ENCODE data around the gene THY1.
"Not testable (repeated sequence)": the region's sequence is repeated elsewhere in the genome, so short reads cannot be mapped to it uniquely, and the experiment has no call there.

Gene THY1

GRCh38 chr11:119422809-119423508 lies at the start of gene THY1:
TSS of gene THY1 (minus strand) at chr11:119423172. CDS start at chr11:119420905, 2,267 bp downstream.
- no peak for DNase-seq (ENCODE audit: low read depth)

GRCh38 chr11:119472186-119472855 lies 49.3 kb upstream of the THY1 start:
- DNase-seq (ENCODE audit: low read depth): no peak

DNA sequence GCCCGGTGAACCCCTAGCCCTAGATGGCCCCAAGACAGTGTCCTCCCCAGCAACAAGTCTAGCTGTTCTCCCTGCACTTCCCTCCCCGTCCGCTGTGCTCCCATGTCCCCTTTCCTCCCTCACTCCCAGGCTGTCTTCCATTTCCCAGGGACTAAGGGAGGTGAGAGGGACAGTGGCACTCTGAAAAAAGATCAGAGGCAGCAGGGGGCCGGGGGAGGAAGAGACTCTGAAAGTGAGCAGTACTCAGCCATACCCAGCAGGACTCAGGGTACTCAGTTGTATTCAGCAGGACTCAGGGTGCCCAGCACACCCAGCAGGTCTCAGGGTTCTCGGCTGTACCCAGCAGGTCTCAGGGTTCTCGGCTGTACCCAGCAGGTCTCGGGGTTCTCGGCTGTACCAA lies 48.4 kb upstream of the THY1 start:
- no peak for DNase-seq (ENCODE audit: low read depth)

GRCh38 chr11:119470317-119471291 lies 47.6 kb upstream of the THY1 start:
- DNase-seq (ENCODE audit: low read depth): no peak

- no peak for DNase-seq (ENCODE audit: low read depth)
Measured at GRCh38 chr11:119469506-119469905, 46.5 kb upstream of the THY1 start.

- DNase-seq (ENCODE audit: low read depth): no peak
Measured at GRCh38 chr11:119468511-119468910, 45.5 kb upstream of the THY1 start.

DNA sequence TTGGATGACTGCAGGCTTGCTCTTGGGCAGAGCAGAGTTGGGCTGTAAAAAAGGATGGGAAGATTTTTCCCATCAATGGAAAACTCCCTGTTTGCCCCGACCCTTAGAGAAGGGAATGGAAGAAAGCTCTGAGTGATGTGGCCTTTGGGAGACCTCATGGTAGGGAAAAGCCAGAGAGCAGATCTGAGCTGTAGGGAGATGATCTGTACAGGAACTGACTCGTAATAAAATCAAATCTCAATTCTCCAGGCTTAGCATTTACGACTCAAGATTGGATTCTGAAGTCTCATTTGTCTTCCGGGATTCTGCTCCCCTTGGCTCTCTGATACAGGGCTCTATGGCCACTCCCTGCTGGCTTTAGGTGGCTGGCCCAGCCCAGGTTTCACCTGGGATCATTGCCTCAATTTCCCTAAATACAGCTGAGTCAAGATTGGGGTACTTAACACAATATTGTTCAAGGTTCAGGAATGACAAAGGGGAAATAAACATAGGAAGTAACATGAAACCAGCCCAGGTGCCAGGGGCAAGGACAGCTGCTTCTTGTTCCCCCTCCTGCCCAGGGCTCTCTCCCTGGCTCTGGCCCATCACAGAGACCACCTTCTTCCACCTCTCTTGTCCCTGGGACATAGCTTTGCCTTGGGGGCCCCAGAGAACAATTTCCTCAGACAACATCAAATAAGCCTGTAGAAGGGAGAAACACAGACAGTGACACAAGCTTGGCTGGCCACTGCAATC lies 38.4 kb upstream of the THY1 start:
- DNase-seq (ENCODE audit: low read depth): no peak

DNA sequence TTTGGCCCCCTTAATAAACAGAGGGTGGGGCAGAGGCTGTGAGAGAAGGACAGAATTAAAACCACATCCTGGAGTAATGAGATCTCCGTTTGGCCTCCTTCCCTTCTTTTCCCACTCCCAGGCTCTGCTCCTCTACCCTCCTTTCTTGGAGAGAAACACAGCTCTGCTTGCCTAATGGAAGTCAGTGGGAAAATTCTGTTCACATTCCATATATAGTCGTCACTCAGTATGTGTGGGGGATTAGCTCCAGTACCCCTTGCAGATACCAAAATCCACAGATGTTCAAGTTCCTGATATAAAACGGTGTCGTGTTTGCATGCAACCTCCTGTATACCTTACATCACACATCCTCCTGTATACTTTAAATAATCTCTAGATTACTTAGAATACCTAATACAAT lies 37.6 kb upstream of the THY1 start:
- no peak for DNase-seq (ENCODE audit: low read depth)

GRCh38 chr11:119460097-119460496 lies 37.1 kb upstream of the THY1 start:
- DNase-seq (ENCODE audit: low read depth): no peak

GRCh38 chr11:119459293-119459976 lies 36.5 kb upstream of the THY1 start:
- no peak for DNase-seq (ENCODE audit: low read depth)

- DNase-seq (ENCODE audit: low read depth): not testable (repeated sequence)
Measured at GRCh38 chr11:119455708-119456107, 32.7 kb upstream of the THY1 start.

DNA sequence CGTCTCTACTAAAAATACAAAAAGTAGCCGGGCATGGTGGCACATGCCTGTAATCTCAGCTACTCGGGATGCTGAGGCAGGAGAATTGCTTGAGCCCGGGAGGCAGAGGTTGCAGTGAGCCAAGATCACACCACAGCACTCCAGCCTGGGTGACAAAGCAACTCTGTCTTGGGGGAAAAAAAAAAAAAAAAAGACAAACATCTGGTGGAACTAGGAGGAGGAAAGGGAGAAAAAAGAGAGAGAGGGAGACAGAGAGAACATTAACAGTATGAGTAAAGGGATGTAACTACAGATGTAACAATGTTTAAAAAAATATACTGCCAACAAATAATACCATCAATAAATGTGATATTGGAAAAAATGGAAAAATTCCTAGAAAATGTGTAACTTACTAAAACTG lies 32.3 kb upstream of the THY1 start:
- not testable (repeated sequence) for DNase-seq (ENCODE audit: low read depth)

DNA sequence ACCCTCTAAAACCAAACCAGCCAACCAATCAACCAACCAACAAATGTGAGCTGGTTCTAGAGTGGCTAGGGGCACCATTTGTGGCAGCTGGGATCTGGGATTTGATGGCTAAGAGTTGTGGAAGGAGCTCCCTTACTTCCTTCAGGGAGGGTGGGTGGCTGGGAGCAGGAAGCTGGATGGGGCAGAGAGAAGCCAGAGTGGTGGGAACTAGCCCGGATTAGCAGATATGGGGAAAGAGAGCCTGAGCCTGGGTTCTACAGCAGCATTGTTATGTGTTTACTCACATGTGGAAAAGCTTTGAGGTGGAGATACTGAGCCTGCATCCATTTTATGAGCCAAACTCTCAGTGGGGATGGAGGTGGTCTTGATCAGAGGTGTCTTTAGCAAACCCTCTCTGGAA lies 30.9 kb upstream of the THY1 start:
- DNase-seq (ENCODE audit: low read depth): no peak

DNA sequence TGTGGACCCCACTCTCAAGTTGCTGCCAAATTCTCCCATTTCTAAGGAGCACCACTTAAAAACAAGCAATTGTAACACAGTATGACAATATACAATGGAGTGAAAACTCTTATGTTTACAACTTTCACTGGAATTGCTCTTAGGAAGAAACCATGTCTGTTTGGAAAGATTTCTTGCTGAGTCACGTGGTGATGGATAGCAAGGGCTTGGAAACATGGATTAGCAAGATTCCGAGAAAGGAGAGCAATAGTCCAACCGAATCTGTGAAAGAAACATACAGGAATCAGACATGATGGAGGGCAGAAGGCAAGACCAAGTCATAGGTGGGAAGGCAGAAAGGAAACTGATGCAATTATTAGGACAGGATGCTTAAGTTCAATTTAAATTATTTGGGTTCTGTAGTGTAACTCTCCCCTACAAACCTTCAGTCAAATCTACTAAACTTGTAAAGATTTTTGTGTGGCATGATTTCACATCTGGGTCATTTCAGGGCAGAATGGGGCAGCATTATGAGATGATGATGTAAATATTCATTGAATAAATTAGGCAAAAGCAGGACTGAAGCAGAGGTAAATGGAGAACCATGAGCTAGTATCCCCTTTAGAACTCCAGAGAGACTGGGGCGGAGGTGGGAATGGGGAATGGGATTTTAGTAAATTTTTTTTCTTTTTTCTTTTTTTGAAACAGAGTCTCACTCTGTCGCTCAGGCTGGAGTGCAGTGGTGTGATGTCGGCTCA lies 27.8 kb upstream of the THY1 start:
- no peak for DNase-seq (ENCODE audit: low read depth)

- no peak for DNase-seq (ENCODE audit: low read depth)
Measured at GRCh38 chr11:119449498-119449897, 26.5 kb upstream of the THY1 start.

DNA sequence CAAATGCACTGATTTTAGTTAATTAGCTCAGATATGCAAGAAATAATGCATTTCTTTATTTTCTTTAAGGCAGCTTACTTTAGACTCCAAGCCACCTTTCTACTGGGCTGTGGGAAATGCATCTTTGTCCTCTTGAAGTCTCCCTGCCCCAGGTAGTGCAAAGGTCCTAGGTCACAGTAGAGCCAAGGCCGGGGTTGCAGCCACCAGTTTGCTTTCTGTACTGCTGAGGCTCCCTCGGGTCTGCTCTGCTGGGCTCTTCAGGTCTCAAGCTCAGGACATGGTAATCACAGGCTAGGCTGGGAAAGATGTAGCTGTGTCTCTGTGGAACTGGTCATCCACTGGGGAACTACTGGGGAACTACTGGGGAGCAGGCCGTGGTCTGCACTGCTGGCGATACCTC lies 25.4 kb upstream of the THY1 start:
- no peak for DNase-seq (ENCODE audit: low read depth)

DNA sequence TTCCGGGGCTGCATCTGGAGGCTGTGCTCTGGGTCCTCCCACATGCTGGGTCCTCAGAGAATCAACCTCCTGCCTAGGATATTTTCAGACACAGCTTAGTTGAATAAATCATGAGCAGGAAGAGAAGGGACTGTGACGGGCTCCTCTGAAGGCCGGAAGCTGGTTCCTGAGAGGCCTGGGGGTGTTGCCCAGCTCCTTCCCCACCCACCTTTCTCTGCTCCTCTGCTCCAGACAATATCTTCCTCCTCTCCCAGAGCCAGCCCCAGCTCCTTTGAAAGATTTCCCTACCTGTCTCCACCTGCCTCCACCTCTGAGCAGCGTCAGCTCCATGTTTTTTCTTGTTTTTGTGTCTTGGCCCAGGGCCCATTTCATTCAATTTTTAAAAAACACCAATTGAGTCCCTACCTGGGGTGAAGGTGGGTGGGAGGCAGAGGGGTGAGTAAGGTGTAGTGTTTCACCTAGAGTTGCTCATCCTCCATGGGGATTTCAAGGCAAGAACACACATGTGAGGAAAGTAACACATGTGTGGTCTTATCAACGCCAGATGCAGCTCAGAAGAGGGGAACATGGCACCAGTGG lies 24.8 kb upstream of the THY1 start:
- no peak for DNase-seq (ENCODE audit: low read depth)

DNA sequence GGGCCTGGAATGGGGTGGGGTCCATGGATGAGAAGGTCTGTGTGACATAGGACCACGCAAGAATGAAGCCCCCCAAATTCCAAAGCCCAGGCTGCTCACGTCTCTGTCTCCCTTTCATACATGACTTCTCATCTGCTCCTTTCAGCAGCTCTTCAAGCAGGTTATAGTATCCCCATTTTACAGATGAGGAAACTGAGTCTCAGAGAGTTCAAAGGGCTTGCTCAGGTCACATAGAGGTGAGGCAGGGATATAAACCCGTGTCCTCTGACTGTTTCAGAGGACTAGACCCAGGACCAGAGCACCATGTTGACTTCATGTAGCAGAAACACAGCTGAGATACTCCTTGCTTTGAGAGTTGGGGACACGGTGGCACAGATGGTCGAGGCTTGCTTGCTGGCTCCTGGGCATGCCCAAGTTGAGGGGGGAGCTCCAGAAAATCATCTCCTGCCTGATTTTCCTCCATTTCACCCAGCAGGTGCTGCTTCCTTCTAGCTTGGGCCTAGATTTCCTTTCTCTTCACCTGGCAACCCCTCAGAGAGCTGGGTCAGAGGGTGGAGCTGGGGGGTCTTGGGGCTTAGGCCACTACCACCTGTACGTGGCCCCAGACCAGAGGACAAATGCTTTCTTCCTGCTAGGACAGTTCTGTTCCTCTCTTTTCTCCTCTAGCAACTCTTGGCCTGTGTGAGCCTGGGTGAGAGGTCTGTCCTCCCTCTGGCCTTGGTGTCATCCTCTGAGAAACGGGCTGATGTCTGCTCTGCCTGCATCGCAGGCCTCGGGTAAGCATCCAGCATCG lies 24.1 kb upstream of the THY1 start:
- no peak for DNase-seq (ENCODE audit: low read depth)

DNA sequence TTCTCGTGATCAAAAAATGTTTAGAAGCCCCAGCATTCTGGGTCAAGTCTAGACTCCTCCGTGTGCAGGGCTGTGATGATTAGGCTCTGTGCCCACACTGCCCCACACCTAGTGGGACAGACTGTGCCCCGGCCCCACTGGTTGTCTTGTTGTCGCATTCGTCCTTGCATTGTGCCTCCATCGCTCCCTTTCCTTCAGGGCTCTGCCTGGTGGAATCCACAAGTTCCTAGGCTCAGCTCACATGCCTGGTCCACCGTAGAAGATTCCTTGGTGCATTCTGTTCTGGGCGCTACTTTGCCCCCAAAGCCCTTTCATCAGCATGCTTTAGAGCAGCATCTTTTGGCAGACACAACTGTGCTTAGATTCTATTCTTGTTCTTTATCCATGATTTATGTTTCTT lies 23.5 kb upstream of the THY1 start:
- no peak for DNase-seq (ENCODE audit: low read depth)
